Kidney capillary endothelial cell (primary cell): ENCODE results near the gene GLS.
A peak's percentile ranks its signal among the peaks of the same experiment; 100 is the strongest.

Experiments
- DNase-seq: peaks from one replicate; pipeline ENCODE4 v3.0.0-alpha.2; 2018; ENCODE audit warnings: low spot score

GLS gene

GRCh38 chr2:190972213-190972612 is 91.6 kb downstream of the GLS start:
- DNase-seq, result no peak

- DNase-seq, result no peak
Measured at GRCh38 chr2:190972846-190973245, 92.2 kb downstream of the GLS start.

GRCh38 chr2:190973262-190973661 is 92.6 kb downstream of the GLS start:
- DNase-seq, result no peak

GRCh38 chr2:190973726-190974628 is 93.4 kb downstream of the GLS start:
- no peak for DNase-seq

GRCh38 chr2:190974629-190975361 is 94.2 kb downstream of the GLS start:
- no peak for DNase-seq

- no peak for DNase-seq
Measured at GRCh38 chr2:190976521-190976920, 95.9 kb downstream of the GLS start.

- no peak for DNase-seq
Measured at GRCh38 chr2:190977505-190977904, 96.9 kb downstream of the GLS start.

- DNase-seq, result peak; percentile 57
Measured at GRCh38 chr2:190978389-190979053, 97.9 kb downstream of the GLS start.

- DNase-seq, result peak; percentile 62
Measured at GRCh38 chr2:190979906-190980629, 99.4 kb downstream of the GLS start.

GRCh38 chr2:190980630-190981209 is 100.1 kb downstream of the GLS start:
- DNase-seq, result no peak

GRCh38 chr2:190981333-190981732 is 100.7 kb downstream of the GLS start:
- no peak for DNase-seq

GRCh38 chr2:190981733-190982132 is 101.1 kb downstream of the GLS start:
- no peak for DNase-seq

- no peak for DNase-seq
Measured at GRCh38 chr2:190982262-190983034, 101.8 kb downstream of the GLS start.

- DNase-seq, result no peak
Measured at GRCh38 chr2:190984595-190984994, 104.0 kb downstream of the GLS start.

- no peak for DNase-seq
Measured at GRCh38 chr2:190986221-190986953, 105.8 kb downstream of the GLS start.

- DNase-seq, result no peak
Measured at GRCh38 chr2:190987116-190987515, 106.5 kb downstream of the GLS start.

GRCh38 chr2:190987938-190988337 is 107.3 kb downstream of the GLS start:
- DNase-seq, result no peak

GRCh38 chr2:190988910-190989309 is 108.3 kb downstream of the GLS start:
- no peak for DNase-seq

- DNase-seq, result no peak
Measured at GRCh38 chr2:190990132-190990531, 109.5 kb downstream of the GLS start.

- no peak for DNase-seq
Measured at GRCh38 chr2:190993292-190993643, 112.6 kb downstream of the GLS start.
